HCT116 (cell line): Measurements from ENCODE around the gene FAM168B. TPM values are rescaled to one million over a fixed set of nuclear protein-coding genes. Genes with fewer than 3 reads are reported as not detected.

Experiments
- ATAC-seq: fragments of 200-7000 bp; cut with Tn5 transposase; 2 replicates; pipeline ENCODE4 v1.9.1; 2020; ENCODE audit warnings: mild to moderate bottlenecking, moderate library complexity
- BruUV-seq: library from RNA; stranded (reverse); fragments of 400-500 nt; replicated peaks from 2 replicates; lab custom pipeline; 2021; lab: Mats Ljungman, UMichigan
- CTCF ChIA-PET: fragments of 300-600 bp; sonication (Branson Sonifier 250); formaldehyde crosslinking; loops from one replicate; lab custom pipeline; 2021; ENCODE audit warnings: antibody characterized with exemption; lab: Charles Lee
- POLR2A ChIA-PET: fragments of 300-600, 350-600 bp; sonication (Branson Sonifier 250); formaldehyde crosslinking; loops from one replicate; lab custom pipeline; 2021; ENCODE audit warnings: antibody characterized with exemption; lab: Charles Lee
- RAD21 ChIA-PET, 2 experiments: fragments of 300-600 bp; sonication (Branson Sonifier 250); formaldehyde crosslinking; loops; one replicate each; lab custom pipeline; 2023; ENCODE audit warnings: low total read pairs in 2 of 2; ENCODE audit not compliant: uncharacterized antibody in 2 of 2, unreplicated experiment in 2 of 2, low non-redundant PET in 1 of 2; lab: Charles Lee
- DNase-seq: peaks from one replicate; pipeline ENCODE4 v3.0.0-alpha.2; 2010; ENCODE audit warnings: low read depth, low spot score
- H2AFZ ChIP-seq: fragments of 200-600 bp; shearing (Covaris generic), sonication (generic); 2 replicates; pipeline ENCODE4 v1.6.1; 2017; ENCODE audit warnings: low read depth, mixed run types, mixed read lengths, antibody characterized with exemption, low read length; ENCODE audit not compliant: poor library complexity, severe bottlenecking
- H3K27ac ChIP-seq: 2 replicates; pipeline ENCODE4 v1.5.1; 2012; ENCODE audit warnings: low read depth, low read length
- H3K27me3 ChIP-seq: fragments of 200-600 bp; sonication (generic); 2 replicates; pipeline ENCODE4 v1.6.1; 2016; ENCODE audit warnings: mixed run types, low read length, mixed read lengths; ENCODE audit not compliant: insufficient read depth
- H3K36me3 ChIP-seq, 2 experiments: fragments of 200-500 bp in 1 of 2; fragments of 200-600 bp in 1 of 2; sonication (Bioruptor generic) in 1 of 2; sonication (generic) in 1 of 2; 2 replicates each; pipeline versions ENCODE4 v1.5.1 to v1.6.1; 2014 to 2016; ENCODE audit warnings: low read length in 2 of 2, inconsistent platforms in 1 of 2, mixed read lengths in 1 of 2, mixed run types in 1 of 2; ENCODE audit not compliant: insufficient read depth in 2 of 2, control insufficient read depth in 1 of 2
- H3K4me1 ChIP-seq, 2 experiments: fragments of 200-600 bp in 1 of 2; sonication (generic) in 1 of 2; 2 replicates each; pipeline versions ENCODE4 v1.5.1 to v1.6.1; 2012 to 2017; ENCODE audit warnings: low read length in 2 of 2, inconsistent platforms in 1 of 2, mild to moderate bottlenecking in 1 of 2, mixed read lengths in 1 of 2, mixed run types in 1 of 2, moderate library complexity in 1 of 2; ENCODE audit not compliant: insufficient read depth in 2 of 2, control insufficient read depth in 1 of 2
- H3K4me2 ChIP-seq: fragments of 200-600 bp; sonication (generic); 2 replicates; pipeline ENCODE4 v1.6.1; 2017; ENCODE audit warnings: mixed run types, low read length, mixed read lengths
- H3K4me3 ChIP-seq, 2 experiments: fragments of 200-600 bp in 1 of 2; sonication (generic) in 1 of 2; replicated peaks in 1 of 2; 2 replicates each; pipeline ENCODE4 v1.5.1; 2011 to 2016; ENCODE audit warnings: low read length in 2 of 2, control low read depth in 1 of 2, low read depth in 1 of 2, mild to moderate bottlenecking in 1 of 2, mixed read lengths in 1 of 2, mixed run types in 1 of 2
- H3K79me2 ChIP-seq: fragments of 200-600 bp; sonication (generic); 2 replicates; pipeline ENCODE4 v1.6.1; 2017; ENCODE audit warnings: mild to moderate bottlenecking, mixed run types, low read length, moderate library complexity, mixed read lengths; ENCODE audit not compliant: insufficient read depth
- H3K9ac ChIP-seq: fragments of 200-600 bp; sonication (generic); 2 replicates; pipeline ENCODE4 v1.6.1; 2016; ENCODE audit warnings: low read length, mixed read lengths
- H3K9me2 ChIP-seq: fragments of 200-600 bp; sonication (generic), shearing (Covaris generic); 2 replicates; pipeline ENCODE4 v1.6.1; 2017; ENCODE audit warnings: mixed run types, mild to moderate bottlenecking, moderate library complexity; ENCODE audit not compliant: insufficient read depth
- H3K9me3 ChIP-seq, 2 experiments: fragments of 200-500 bp in 1 of 2; fragments of 200-600 bp in 1 of 2; sonication (Bioruptor generic) in 1 of 2; sonication (generic) in 1 of 2; 2 replicates each; pipeline ENCODE4 v1.6.1; 2014 to 2017; ENCODE audit warnings: low read length in 2 of 2, mixed read lengths in 2 of 2, inconsistent platforms in 1 of 2, low read depth in 1 of 2, mild to moderate bottlenecking in 1 of 2, mixed run types in 1 of 2, moderate library complexity in 1 of 2; ENCODE audit not compliant: control insufficient read depth in 1 of 2, insufficient read depth in 1 of 2
- H4K20me1 ChIP-seq: fragments of 200-600 bp; sonication (generic), shearing (Covaris generic); 2 replicates; pipeline ENCODE4 v1.6.1; 2017; ENCODE audit warnings: mixed run types, mild to moderate bottlenecking, moderate library complexity; ENCODE audit not compliant: insufficient read depth
- CBX3 ChIP-seq: IDR thresholded peaks from 2 replicates; pipeline ENCODE4 v1.6.1; 2012; ENCODE audit warnings: low read depth
- EGR1 ChIP-seq: IDR thresholded peaks from 2 replicates; pipeline ENCODE4 v1.6.1; 2012; ENCODE audit warnings: low read depth
- EZH2 ChIP-seq: fragments of 200-600 bp; sonication (generic); IDR thresholded peaks from 2 replicates; pipeline ENCODE4 v1.6.1; 2017; ENCODE audit warnings: antibody characterized with exemption, mixed run types
- EZH2phosphoT487 ChIP-seq: fragments of 200-600 bp; IDR thresholded peaks from 2 replicates; pipeline ENCODE4 v1.6.1; 2018; ENCODE audit warnings: antibody characterized with exemption, borderline replicate concordance
- POLR2A ChIP-seq: IDR thresholded peaks from 2 replicates; pipeline ENCODE4 v1.7.0; 2011; ENCODE audit warnings: borderline replicate concordance; ENCODE audit not compliant: insufficient read depth, insufficient read length; ENCODE audit errors: extremely low read depth
- SIN3A ChIP-seq: IDR thresholded peaks from 2 replicates; pipeline ENCODE4 v1.6.1; 2012; ENCODE audit warnings: low read depth
- SP1 ChIP-seq: IDR thresholded peaks from 2 replicates; pipeline ENCODE4 v1.6.1; 2012; ENCODE audit warnings: low read depth
- YY1 ChIP-seq: IDR thresholded peaks from 2 replicates; pipeline ENCODE4 v1.6.1; 2011; ENCODE audit warnings: low read length, low read depth, moderate library complexity, mild to moderate bottlenecking; ENCODE audit not compliant: insufficient replicate concordance; ENCODE audit errors: extremely low read depth
- ZNF274 ChIP-seq: fragments of 200-500 bp; sonication (Bioruptor generic); IDR thresholded peaks from 2 replicates; pipeline ENCODE4 v1.6.1; 2014; ENCODE audit warnings: mild to moderate bottlenecking, low read depth, low read length, inconsistent platforms
- intact Hi-C: fragments of 100-400 bp; cut with micrococcal nuclease; formaldehyde crosslinking; loops from 2 replicates; pipeline ENCODE4 v1.10.0; 2022
- total RNA-seq: library from RNA; stranded (reverse); gene quantifications from one replicate; pipeline ENCODE4 v1.2.1, GENCODE V29; 2021; ENCODE audit not compliant: unreplicated experiment
- TF ChIP-seq, protein P1 (sequence below): IDR thresholded peaks from 2 replicates; pipeline ENCODE4 v1.6.1; 2012; ENCODE audit warnings: low read depth
- TF ChIP-seq, protein P2 (sequence below): IDR thresholded peaks from 2 replicates; pipeline ENCODE4 v1.6.1; 2012

FAM168B gene
- total RNA-seq, 1 experiment from 2014 or later: 94.5 TPM

DNA sequence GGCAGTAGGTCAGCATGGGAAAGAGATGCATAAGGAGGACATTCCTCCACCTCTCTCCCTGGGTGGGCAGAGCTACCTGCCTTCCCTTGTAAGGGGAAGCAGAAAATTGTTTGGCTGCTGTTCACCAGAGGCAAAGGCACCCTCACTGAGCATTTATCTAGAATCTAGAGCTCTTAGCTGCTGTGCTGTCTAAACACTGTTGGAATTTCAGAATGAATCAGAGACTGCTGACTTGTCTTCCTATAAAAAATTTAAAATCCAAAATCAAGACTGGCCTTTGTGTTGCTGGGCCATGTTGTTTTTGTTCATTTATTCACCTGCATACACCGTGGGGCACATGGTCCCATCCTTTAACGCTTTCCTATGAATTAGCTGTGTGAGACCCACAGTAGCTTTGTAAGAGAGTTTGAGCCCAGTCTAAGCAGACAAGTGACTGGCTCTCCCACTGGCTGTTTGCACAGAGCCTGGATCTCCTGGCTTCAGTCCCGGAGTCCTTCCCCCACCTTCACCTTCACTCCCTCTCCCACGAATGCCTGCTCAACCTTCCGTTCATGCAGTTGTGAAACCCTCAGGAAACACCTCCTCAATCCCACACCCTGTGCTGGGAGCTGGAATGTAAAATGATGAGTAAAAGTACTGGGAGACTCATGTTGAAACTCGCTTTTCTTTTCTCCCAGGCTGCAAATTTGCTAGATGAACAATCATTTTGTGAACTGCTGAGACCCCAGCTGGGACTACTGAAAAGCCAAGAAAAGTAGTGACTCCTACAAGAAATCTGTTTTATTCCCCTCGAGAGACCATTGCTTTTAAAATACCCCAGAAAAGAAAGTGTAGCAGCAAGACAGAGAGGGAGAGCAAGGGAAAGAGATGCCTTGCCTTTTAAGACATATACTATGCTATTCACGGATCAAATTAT is 76.2 kb downstream of the FAM168B start:
- no peak overlapping the region for H3K4me2 ChIP-seq
- ATAC-seq (no peak), DNase-seq (no peak)
- H4K20me1 ChIP-seq: no peaks in the 10 kb centered on the region
- no peaks in the 10 kb centered on the region for H3K4me1 ChIP-seq
- no peaks in the 10 kb centered on the region for H3K27me3 ChIP-seq
- H3K27ac ChIP-seq: no peak overlapping the region
- H3K36me3 ChIP-seq: no peaks in the 10 kb centered on the region
- no peak overlapping the region for H3K9ac ChIP-seq
- no peak overlapping the region for H2AFZ ChIP-seq
- no peaks in the 10 kb centered on the region for H3K9me3 ChIP-seq
- no peak overlapping the region for H3K4me3 ChIP-seq
- intact Hi-C loops: no loop called here
- ChIA-PET RAD21 (no interaction called here), POLR2A (no interaction called here), CTCF (interaction anchor here (0.6 kb wide), 1 partner anchor 220 kb away, joined by 3 read pairs; no protein-coding TSS in a partner anchor)
- no peaks in the 10 kb centered on the region for H3K79me2 ChIP-seq
- no TSS peak for BruUV-seq
- TF ChIP-seq YY1 (no peak), EZH2 (no peak), SIN3A (no peak), POLR2A (no peak), EZH2phosphoT487 (no peak), EGR1 (no peak), ZNF274 (no peak), CBX3 (no peak), SP1 (no peak)
- TF ChIP-seq, protein P1, sequence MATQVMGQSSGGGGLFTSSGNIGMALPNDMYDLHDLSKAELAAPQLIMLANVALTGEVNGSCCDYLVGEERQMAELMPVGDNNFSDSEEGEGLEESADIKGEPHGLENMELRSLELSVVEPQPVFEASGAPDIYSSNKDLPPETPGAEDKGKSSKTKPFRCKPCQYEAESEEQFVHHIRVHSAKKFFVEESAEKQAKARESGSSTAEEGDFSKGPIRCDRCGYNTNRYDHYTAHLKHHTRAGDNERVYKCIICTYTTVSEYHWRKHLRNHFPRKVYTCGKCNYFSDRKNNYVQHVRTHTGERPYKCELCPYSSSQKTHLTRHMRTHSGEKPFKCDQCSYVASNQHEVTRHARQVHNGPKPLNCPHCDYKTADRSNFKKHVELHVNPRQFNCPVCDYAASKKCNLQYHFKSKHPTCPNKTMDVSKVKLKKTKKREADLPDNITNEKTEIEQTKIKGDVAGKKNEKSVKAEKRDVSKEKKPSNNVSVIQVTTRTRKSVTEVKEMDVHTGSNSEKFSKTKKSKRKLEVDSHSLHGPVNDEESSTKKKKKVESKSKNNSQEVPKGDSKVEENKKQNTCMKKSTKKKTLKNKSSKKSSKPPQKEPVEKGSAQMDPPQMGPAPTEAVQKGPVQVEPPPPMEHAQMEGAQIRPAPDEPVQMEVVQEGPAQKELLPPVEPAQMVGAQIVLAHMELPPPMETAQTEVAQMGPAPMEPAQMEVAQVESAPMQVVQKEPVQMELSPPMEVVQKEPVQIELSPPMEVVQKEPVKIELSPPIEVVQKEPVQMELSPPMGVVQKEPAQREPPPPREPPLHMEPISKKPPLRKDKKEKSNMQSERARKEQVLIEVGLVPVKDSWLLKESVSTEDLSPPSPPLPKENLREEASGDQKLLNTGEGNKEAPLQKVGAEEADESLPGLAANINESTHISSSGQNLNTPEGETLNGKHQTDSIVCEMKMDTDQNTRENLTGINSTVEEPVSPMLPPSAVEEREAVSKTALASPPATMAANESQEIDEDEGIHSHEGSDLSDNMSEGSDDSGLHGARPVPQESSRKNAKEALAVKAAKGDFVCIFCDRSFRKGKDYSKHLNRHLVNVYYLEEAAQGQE: no peak
- TF ChIP-seq, protein P2, sequence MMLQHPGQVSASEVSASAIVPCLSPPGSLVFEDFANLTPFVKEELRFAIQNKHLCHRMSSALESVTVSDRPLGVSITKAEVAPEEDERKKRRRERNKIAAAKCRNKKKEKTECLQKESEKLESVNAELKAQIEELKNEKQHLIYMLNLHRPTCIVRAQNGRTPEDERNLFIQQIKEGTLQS: no peak
- H3K9me2 ChIP-seq: no peaks in the 10 kb centered on the region
